HG02588 (cell line): ENCODE measurements around the gene GBX2.

Experiments
- ATAC-seq: cut with Tn5 transposase; IDR thresholded peaks from one replicate; pipeline ENCODE4 v1.9.1; 2021; ENCODE audit warnings: mild to moderate bottlenecking, moderate library complexity; ENCODE audit not compliant: unreplicated experiment

The GBX2 gene

DNA sequence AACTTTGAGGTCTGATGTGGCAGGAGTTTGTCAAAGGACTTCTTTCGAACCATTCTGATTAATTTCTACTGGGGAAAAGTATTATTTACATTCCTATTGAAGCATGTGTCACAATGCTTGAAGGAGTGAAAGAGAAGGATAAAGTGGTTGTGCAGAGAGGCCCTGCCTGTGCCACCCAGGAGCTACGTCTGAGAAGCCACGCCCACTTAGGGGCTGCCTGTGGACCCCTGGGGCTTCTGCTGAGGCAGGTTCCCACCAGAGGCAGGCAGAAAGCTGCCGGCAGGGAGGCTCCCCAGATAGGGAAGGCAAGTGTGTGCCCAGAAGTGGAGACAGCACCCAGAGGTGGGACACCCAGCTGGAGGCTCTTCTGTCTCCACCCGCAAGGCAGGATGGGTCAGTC lies 47.4 kb downstream of the GBX2 start:
- ATAC-seq, result no peak

DNA sequence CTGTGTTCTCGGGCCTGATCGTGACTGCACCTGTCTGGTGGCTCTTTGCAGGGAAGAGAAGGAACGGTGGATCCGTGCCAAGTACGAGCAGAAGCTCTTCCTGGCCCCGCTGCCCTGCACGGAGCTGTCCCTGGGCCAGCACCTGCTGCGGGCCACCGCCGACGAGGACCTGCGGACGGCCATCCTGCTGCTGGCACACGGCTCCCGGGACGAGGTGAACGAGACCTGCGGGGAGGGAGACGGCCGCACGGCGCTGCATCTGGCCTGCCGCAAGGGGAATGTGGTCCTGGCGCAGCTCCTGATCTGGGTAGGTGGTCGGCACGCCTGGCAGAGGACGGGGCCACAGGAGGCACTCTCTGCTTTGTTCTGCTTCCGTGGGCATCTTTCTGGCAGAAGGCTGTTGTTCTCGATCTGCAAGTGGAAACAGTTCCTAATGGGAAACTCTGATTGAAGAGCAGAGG lies 48.0 kb downstream of the GBX2 start:
- no peak for ATAC-seq

DNA sequence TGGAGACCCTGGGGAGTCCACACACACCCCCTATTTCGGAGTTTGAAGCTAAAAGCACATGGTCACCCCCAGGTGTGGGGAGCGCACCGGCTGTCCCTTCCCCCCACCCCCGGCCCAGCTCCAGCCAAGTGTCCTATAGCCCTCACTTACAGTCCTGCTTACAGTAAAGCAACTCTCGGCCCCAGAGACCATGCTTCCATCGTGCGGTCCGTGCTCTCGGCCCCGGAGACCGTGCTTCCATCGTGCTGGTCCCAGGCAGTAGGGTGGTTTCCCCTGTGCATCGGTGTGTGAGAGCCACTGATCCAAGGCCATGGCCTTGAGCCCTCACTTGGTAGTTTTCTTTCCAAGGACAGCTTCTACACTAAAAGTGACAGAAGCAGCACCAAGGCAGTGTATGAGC lies 48.7 kb downstream of the GBX2 start:
- no peak for ATAC-seq

DNA sequence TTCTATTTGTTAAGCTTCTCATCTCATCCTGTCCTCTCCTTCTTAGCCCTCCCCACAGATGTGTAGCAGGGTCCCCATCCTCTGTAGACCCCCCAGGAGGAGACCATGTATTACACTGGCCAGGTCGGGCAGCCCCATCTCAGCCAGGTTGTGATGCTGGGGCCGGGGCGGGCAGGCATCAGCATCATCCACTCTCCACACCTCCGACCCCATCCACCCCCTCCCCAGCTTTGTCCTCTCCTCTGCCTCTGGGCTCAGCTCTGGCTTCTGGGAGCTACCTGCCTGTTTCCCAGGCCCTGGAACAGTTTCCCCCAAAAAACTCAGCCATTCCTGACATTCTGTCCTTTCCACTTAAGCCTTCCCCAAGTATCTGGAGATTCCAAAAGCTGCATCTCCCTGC lies 49.2 kb downstream of the GBX2 start:
- no peak for ATAC-seq

DNA sequence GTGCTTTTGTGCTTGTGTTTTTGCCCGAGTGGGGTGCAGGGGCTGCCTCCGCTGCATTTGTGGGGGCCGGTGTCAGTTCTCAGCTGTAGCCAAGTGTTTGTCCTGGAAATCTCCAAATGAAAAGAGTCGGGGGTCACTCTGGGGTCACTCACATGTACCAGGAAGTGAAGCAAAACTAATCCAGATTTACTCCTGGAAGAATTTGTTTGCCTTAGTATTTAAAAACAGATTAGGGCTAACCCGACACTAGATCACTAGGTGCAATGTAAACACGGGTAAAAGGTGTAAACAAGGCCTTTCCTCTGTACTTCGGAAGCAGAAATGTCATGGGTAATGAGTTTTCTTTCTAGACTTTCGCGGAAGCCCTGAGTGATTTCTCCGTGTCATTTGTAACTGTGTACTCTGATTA lies 50.3 kb downstream of the GBX2 start:
- no peak for ATAC-seq

DNA sequence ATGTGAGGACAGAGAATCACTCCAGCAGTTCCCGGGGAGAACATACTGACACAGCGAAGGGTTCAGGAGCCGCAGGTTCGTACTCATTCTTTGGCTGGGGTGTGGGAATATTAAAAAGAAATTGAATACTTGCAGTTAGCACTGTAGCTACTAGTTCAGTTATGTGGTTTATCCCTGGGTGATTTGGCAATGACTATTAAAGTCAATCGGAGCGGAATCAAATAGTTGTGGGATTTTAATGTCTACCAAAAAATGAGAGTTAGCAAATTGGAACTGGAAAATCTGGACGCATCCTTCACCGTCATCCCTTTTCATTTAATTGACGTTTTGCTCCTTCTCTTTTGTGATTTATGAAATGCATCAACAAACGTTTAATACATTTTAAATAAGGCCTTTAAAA lies 50.8 kb downstream of the GBX2 start:
- no peak for ATAC-seq
